ENCODE measurements around the gene THADA. TPM values are rescaled to one million over a fixed set of nuclear protein-coding genes. Genes with fewer than 3 reads are reported as not detected.

Gene THADA
- total RNA-seq, 1 donor from 2014 or later: 19.4 TPM

DNA sequence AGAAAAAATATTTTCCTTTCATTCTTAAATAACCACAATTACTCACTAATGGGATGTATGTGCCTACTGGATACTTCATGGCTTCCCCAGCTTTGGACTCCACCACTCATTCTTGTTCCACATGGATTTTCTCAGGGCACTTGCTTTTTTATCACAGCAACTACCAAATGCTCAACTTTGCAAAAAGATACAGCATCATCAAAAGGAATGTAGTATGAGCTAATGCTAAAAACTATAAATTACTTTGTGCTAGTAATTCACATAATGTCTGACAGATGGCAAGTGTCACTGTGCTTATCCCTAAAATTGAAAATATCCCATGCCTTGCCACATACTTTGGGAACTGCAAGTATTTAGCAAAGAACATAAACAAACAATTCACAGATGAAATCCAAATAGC lies 239.1 kb downstream of the THADA start:
- H3K4me1 Mint-ChIP-seq (ENCODE audit: unreplicated experiment): peaks cover under 1% of the 10 kb centered on the region
- H3K4me3 Mint-ChIP-seq (ENCODE audit: unreplicated experiment): no peak overlapping the region
- H3K27me3 Mint-ChIP-seq (ENCODE audit: unreplicated experiment): no peaks in the 10 kb centered on the region
- no peaks in the 10 kb centered on the region for H3K36me3 Mint-ChIP-seq (ENCODE audit: low read depth, unreplicated experiment)
- TF ChIP-seq, protein P1, sequence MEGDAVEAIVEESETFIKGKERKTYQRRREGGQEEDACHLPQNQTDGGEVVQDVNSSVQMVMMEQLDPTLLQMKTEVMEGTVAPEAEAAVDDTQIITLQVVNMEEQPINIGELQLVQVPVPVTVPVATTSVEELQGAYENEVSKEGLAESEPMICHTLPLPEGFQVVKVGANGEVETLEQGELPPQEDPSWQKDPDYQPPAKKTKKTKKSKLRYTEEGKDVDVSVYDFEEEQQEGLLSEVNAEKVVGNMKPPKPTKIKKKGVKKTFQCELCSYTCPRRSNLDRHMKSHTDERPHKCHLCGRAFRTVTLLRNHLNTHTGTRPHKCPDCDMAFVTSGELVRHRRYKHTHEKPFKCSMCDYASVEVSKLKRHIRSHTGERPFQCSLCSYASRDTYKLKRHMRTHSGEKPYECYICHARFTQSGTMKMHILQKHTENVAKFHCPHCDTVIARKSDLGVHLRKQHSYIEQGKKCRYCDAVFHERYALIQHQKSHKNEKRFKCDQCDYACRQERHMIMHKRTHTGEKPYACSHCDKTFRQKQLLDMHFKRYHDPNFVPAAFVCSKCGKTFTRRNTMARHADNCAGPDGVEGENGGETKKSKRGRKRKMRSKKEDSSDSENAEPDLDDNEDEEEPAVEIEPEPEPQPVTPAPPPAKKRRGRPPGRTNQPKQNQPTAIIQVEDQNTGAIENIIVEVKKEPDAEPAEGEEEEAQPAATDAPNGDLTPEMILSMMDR (IDR thresholded peaks at IDR 0.05; ENCODE audit: unreplicated experiment): no peak
- no peaks in the 10 kb centered on the region for H3K9me3 Mint-ChIP-seq (ENCODE audit: unreplicated experiment)
- no peak for DNase-seq (ENCODE audit: low spot score)
- no peak overlapping the region for H3K27ac Mint-ChIP-seq (ENCODE audit: unreplicated experiment)

GRCh38 chr2:43355399-43355798 lies 240.4 kb downstream of the THADA start:
- Mint-ChIP-seq H3K27me3 (ENCODE audit: unreplicated experiment) (peaks cover 1% of the 10 kb centered on the region), H3K9me3 (ENCODE audit: unreplicated experiment) (no peaks in the 10 kb centered on the region), H3K4me1 (ENCODE audit: unreplicated experiment) (peaks cover 14% of the 10 kb centered on the region), H3K27ac (ENCODE audit: unreplicated experiment) (peak overlapping the region; percentile 49), H3K36me3 (ENCODE audit: low read depth, unreplicated experiment) (no peaks in the 10 kb centered on the region), H3K4me3 (ENCODE audit: unreplicated experiment) (no peak overlapping the region)
- DNase-seq (ENCODE audit: low spot score): no peak
- TF ChIP-seq, protein P1 (IDR thresholded peaks at IDR 0.05; ENCODE audit: unreplicated experiment): no peak

DNA sequence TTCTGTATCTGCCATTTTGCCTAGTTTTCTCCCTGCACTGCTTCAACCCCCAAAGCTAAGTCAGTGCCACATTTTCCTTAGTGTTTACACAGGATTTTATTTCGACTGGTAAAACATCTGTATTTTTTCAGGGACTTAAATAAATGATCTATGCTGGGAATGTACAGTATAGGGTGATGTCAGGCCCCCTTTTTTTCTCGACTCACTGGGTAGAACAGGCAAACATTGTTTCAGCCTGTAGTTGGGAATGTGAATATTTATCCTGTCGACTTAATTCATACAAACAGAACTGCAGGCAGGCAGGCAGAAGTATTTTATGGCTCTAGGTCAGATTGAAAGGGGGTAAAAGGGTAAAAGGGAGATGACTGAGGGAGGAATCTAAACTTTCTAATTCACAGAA lies 245.9 kb downstream of the THADA start:
- Mint-ChIP-seq H3K4me3 (ENCODE audit: unreplicated experiment) (no peak overlapping the region), H3K36me3 (ENCODE audit: low read depth, unreplicated experiment) (no peaks in the 10 kb centered on the region), H3K27ac (ENCODE audit: unreplicated experiment) (peak overlapping the region; percentile 1), H3K4me1 (ENCODE audit: unreplicated experiment) (peaks cover 33% of the 10 kb centered on the region), H3K9me3 (ENCODE audit: unreplicated experiment) (no peaks in the 10 kb centered on the region), H3K27me3 (ENCODE audit: unreplicated experiment) (peaks cover 5% of the 10 kb centered on the region)
- TF ChIP-seq, protein P1 (IDR thresholded peaks at IDR 0.05; ENCODE audit: unreplicated experiment): no peak
- DNase-seq (ENCODE audit: low spot score): no peak

DNA sequence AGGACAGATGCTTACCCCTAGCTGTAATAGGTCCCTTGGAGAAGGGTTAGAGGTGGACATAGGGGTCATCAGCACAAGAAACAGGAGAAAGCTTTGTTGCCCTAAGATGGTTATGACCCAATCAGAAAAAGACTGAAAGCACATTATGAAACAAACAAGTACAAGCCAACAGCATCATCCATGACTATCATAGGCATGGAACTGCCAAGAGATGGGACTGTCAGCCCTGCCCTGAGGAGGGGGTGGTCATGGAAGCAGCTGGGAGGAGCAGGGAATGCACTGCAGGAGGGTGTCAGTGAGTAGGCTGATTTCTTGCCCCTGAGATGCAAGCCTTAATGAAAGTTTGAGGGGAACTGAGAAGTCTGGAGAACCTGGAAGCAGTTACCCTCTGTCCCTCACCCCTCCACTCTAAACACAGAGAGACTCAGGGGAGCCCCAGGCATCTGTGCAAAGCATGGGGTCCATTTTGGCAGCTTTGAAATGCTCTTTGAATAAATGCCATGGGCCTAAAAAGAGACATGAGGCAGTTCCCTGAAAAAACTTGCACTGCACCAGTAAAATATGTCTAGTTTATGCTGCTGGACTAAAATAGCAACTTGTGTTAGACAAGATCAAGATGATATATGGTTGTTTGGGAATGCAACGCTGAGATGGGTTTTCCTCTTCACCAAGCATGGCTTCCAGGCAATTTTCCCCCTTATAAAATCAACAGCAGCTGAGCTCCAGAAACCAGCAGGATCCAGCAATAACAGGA lies 246.8 kb downstream of the THADA start:
- H3K27ac Mint-ChIP-seq (ENCODE audit: unreplicated experiment): no peak overlapping the region
- TF ChIP-seq, protein P1 (IDR thresholded peaks at IDR 0.05; ENCODE audit: unreplicated experiment): no peak
- H3K4me1 Mint-ChIP-seq (ENCODE audit: unreplicated experiment): peaks cover 36% of the 10 kb centered on the region
- no peak for DNase-seq (ENCODE audit: low spot score)
- no peaks in the 10 kb centered on the region for H3K9me3 Mint-ChIP-seq (ENCODE audit: unreplicated experiment)
- peak overlapping the region; percentile 57 for H3K4me3 Mint-ChIP-seq (ENCODE audit: unreplicated experiment)
- no peaks in the 10 kb centered on the region for H3K36me3 Mint-ChIP-seq (ENCODE audit: low read depth, unreplicated experiment)
- peaks cover 5% of the 10 kb centered on the region for H3K27me3 Mint-ChIP-seq (ENCODE audit: unreplicated experiment)

DNA sequence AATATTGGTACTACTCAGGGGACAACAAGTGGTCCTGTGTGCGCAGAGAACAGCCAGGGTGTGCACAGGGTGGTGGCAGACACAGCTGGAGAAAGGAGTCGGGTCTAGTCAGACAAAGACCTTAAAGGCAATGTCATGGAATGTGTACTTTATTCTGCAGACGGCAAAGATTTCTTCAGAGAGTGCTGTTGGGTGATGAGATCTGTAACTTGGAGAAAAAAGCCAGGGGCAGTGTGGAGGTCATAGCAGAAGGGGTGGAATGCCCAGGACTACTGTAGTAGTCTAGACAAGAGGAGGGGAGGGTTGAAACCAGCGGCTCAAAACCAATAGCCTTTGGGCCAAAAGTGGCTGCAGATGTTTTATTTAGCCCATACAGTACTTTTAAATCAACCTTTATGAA lies 248.1 kb downstream of the THADA start:
- Mint-ChIP-seq H3K27ac (ENCODE audit: unreplicated experiment) (no peak overlapping the region), H3K4me3 (ENCODE audit: unreplicated experiment) (no peak overlapping the region), H3K4me1 (ENCODE audit: unreplicated experiment) (peaks cover 36% of the 10 kb centered on the region), H3K36me3 (ENCODE audit: low read depth, unreplicated experiment) (no peaks in the 10 kb centered on the region), H3K27me3 (ENCODE audit: unreplicated experiment) (peaks cover 5% of the 10 kb centered on the region), H3K9me3 (ENCODE audit: unreplicated experiment) (no peaks in the 10 kb centered on the region)
- TF ChIP-seq, protein P1 (IDR thresholded peaks at IDR 0.05; ENCODE audit: unreplicated experiment): no peak
- DNase-seq (ENCODE audit: low spot score): no peak
